Suprapubic skin (tissue), 3 donors: Measurements from ENCODE around the gene STEAP1B.

Source experiments
- CTCF ChIP-seq, 2 donors: fragments of 200-600 bp in 1 of 2; fragments of 450-650 bp in 1 of 2; sonication (generic) in 1 of 2; IDR thresholded peaks; one replicate each; pipeline ENCODE4 v1.5.1; 2016 to 2019; ENCODE audit warnings: antibody characterized with exemption in 2 of 2, mild to moderate bottlenecking in 1 of 2, moderate library complexity in 1 of 2
- POLR2A ChIP-seq, 2 donors: fragments of 450-650 bp; IDR thresholded peaks; one replicate each; pipeline ENCODE4 v1.6.1; 2017; ENCODE audit warnings: antibody characterized with exemption in 2 of 2, mild to moderate bottlenecking in 2 of 2, moderate library complexity in 2 of 2

GRCh38 chr7:22386865-22387264 lies 113.1 kb downstream of the STEAP1B start:
- no peak for TF ChIP-seq CTCF (IDR thresholded peaks at IDR 0.05)
- TF ChIP-seq POLR2A (IDR thresholded peaks at IDR 0.05), result no peak
